Liver (tissue), 9 donors: ENCODE measurements around the gene RAB29. TPM values are rescaled to one million over a fixed set of nuclear protein-coding genes. Genes with fewer than 3 reads are reported as not detected.

Experiments
- DNase-seq: peaks from one replicate; pipeline ENCODE4 v3.0.0-alpha.2; 2017; ENCODE audit warnings: low spot score
- H3K27ac ChIP-seq, 2 donors: one replicate each; pipeline ENCODE4 v1.7.0; 2013; ENCODE audit warnings: inconsistent platforms in 2 of 2, low read length in 2 of 2, control low read depth in 1 of 2, low read depth in 1 of 2, mild to moderate bottlenecking in 1 of 2
- H3K27me3 ChIP-seq, 4 donors: one replicate each; pipeline versions ENCODE4 v1.6.1 to v1.7.0; 2013; ENCODE audit warnings: low read length in 3 of 4, inconsistent platforms in 1 of 4, mild to moderate bottlenecking in 1 of 4, moderate library complexity in 1 of 4; ENCODE audit not compliant: control insufficient read depth in 4 of 4, insufficient read depth in 4 of 4
- H3K36me3 ChIP-seq, 4 donors: one replicate each; pipeline versions ENCODE4 v1.6.1 to v1.7.0; 2013; ENCODE audit warnings: low read length in 3 of 4, mild to moderate bottlenecking in 3 of 4, low read depth in 1 of 4, moderate library complexity in 1 of 4; ENCODE audit not compliant: control insufficient read depth in 4 of 4, insufficient read depth in 3 of 4
- H3K4me1 ChIP-seq, 4 donors: one replicate each; pipeline versions ENCODE4 v1.6.1 to v1.7.0; 2013; ENCODE audit warnings: low read length in 3 of 4, mild to moderate bottlenecking in 3 of 4, moderate library complexity in 1 of 4; ENCODE audit not compliant: control insufficient read depth in 4 of 4, insufficient read depth in 4 of 4
- H3K4me3 ChIP-seq, 3 donors: one replicate each; pipeline versions ENCODE4 v1.6.1 to v1.7.0; 2013; ENCODE audit warnings: low read length in 3 of 3, control low read depth in 1 of 3, low read depth in 1 of 3, mild to moderate bottlenecking in 1 of 3
- H3K9ac ChIP-seq, 2 donors: one replicate each; pipeline ENCODE4 v1.7.0; 2013; ENCODE audit warnings: low read length in 2 of 2, mild to moderate bottlenecking in 2 of 2, moderate library complexity in 2 of 2, control low read depth in 1 of 2, low read depth in 1 of 2
- H3K9me3 ChIP-seq, 4 donors: one replicate each; pipeline versions ENCODE4 v1.6.1 to v1.7.0; 2013; ENCODE audit warnings: low read length in 3 of 4; ENCODE audit not compliant: control insufficient read depth in 4 of 4
- EGR1 ChIP-seq, 2 donors: IDR thresholded peaks; 2 replicates each; pipeline ENCODE4 v1.6.1; 2016 to 2018; ENCODE audit warnings: antibody characterized with exemption in 2 of 2, low read depth in 2 of 2
- FOXA1 ChIP-seq: IDR thresholded peaks from 2 replicates; pipeline ENCODE4 v1.6.1; 2016; ENCODE audit warnings: antibody characterized with exemption
- FOXA2 ChIP-seq: IDR thresholded peaks from 2 replicates; pipeline ENCODE4 v1.6.1; 2016; ENCODE audit warnings: antibody characterized with exemption
- GABPA ChIP-seq, 2 donors: IDR thresholded peaks in 1 of 2; conservative IDR thresholded peaks in 1 of 2; 2 replicates each; pipeline ENCODE4 v1.6.1; 2016; ENCODE audit warnings: antibody characterized with exemption in 2 of 2, mild to moderate bottlenecking in 1 of 2, moderate library complexity in 1 of 2
- HNF4A ChIP-seq, 2 donors: conservative IDR thresholded peaks; 2 replicates each; pipeline ENCODE4 v1.6.1; 2016; ENCODE audit warnings: antibody characterized with exemption in 2 of 2, mild to moderate bottlenecking in 2 of 2
- HNF4G ChIP-seq: IDR thresholded peaks from 2 replicates; pipeline ENCODE4 v1.6.1; 2016; ENCODE audit warnings: antibody characterized with exemption
- NR2F2 ChIP-seq: IDR thresholded peaks from 2 replicates; pipeline ENCODE4 v1.6.1; 2016; ENCODE audit warnings: antibody characterized with exemption
- RAD21 ChIP-seq, 2 donors: IDR thresholded peaks; 2 replicates each; pipeline ENCODE4 v1.6.1; 2016; ENCODE audit warnings: antibody characterized with exemption in 2 of 2, mild to moderate bottlenecking in 2 of 2
- RXRA ChIP-seq, 2 donors: IDR thresholded peaks; 2 replicates each; pipeline ENCODE4 v1.6.1; 2017 to 2018; ENCODE audit warnings: antibody characterized with exemption in 2 of 2, mild to moderate bottlenecking in 1 of 2
- SP1 ChIP-seq: IDR thresholded peaks from 2 replicates; pipeline ENCODE4 v1.6.1; 2018; ENCODE audit warnings: antibody characterized with exemption, mild to moderate bottlenecking
- TAF1 ChIP-seq: conservative IDR thresholded peaks from 2 replicates; pipeline ENCODE4 v1.6.1; 2016; ENCODE audit warnings: antibody characterized with exemption, mild to moderate bottlenecking
- YY1 ChIP-seq: IDR thresholded peaks from 2 replicates; pipeline ENCODE4 v1.6.1; 2016; ENCODE audit warnings: antibody characterized with exemption, mild to moderate bottlenecking
- WGBS: extraction: QIAGEN DNeasy Blood & Tissue Kit; methylation state at CpG from one replicate; pipeline ENCODE4 v1.1.7; 2013; 5-methylcytosine and 5-hydroxymethylcytosine counted together
- polyA plus RNA-seq, 2 donors: library from polyadenylated mRNA; stranded (reverse) in 1 of 2; unstranded in 1 of 2; fragments of 200-250 nt in 1 of 2; fragments of >200 nt in 1 of 2; fragmentation: Nextera tagmentation in 1 of 2; extraction: Ambion mirVana in 1 of 2; gene quantifications; one replicate each; pipeline versions ENCODE4 v1.2.1 to v1.2.3, GENCODE V29; 2013 to 2015
- total RNA-seq, 2 donors: library from RNA; depleted of rRNA; stranded (reverse); fragments of >200 nt; gene quantifications; one replicate each; pipeline ENCODE4 v1.2.3, GENCODE V29; 2014
- TF ChIP-seq, protein P1 (sequence below): IDR thresholded peaks from 2 replicates; pipeline ENCODE4 v1.6.1; 2016; ENCODE audit warnings: antibody characterized with exemption
- TF ChIP-seq, protein P2 (sequence below): fragments of 150-350 bp; IDR thresholded peaks from 2 replicates; pipeline ENCODE4 v1.5.1; 2017; ENCODE audit warnings: improper control_type of control experiment, low read depth, low read length; ENCODE audit not compliant: missing input control
- donor health status: healthy.
- donor health status: healthy.
- donor health status: healthy.
- donor health status: healthy.
- donor health status: healthy.

RAB29 gene
- total and polyA plus RNA-seq, 4 donors: 11.0 to 25.0 (median 16.0) TPM

DNA sequence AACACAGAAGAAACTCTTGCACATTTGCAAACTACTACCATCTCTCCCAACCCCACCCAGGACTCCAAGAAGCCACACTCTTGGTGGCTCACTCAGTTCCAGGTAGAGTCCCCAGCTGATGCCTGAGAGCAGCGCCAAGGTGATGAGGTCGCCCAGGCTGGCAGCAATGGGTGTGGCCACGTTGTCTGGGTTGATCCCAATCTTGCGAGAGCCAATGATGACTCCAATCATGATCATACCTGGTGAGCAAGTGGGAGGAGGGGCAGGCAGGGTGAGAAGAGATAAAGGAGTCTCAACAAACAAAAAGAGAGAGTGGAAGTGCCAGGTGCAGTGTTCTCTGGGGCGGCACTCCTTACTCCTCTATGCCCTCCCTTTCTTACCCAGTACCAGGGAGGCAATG, 23.3 kb upstream of the RAB29 start:
- no peak overlapping the region for H3K4me3 ChIP-seq
- no peaks in the 10 kb centered on the region for H3K9me3 ChIP-seq
- no peak overlapping the region for H3K27ac ChIP-seq
- TF ChIP-seq, protein P1, sequence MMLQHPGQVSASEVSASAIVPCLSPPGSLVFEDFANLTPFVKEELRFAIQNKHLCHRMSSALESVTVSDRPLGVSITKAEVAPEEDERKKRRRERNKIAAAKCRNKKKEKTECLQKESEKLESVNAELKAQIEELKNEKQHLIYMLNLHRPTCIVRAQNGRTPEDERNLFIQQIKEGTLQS: no peak
- no peak for TF ChIP-seq HNF4A (conservative IDR thresholded peaks at IDR 0.05)
- TF ChIP-seq YY1: no peak
- no peak for TF ChIP-seq FOXA1
- no peak for TF ChIP-seq GABPA (IDR thresholded peaks at IDR 0.05 in 1 of 2, conservative IDR thresholded peaks at IDR 0.05 in 1 of 2)
- TF ChIP-seq RXRA (IDR thresholded peaks at IDR 0.05): no peak
- TF ChIP-seq NR2F2: no peak
- H3K36me3 ChIP-seq: peaks cover 0 to 20% (median 5%) of the 10 kb centered on the region in 4 donors
- no peaks in the 10 kb centered on the region for H3K27me3 ChIP-seq
- no peak overlapping the region for H3K9ac ChIP-seq
- DNase-seq: no peak
- 87% methylated on average over 5 of the region's 5 CpGs for WGBS
- H3K4me1 ChIP-seq: no peaks in the 10 kb centered on the region

DNA sequence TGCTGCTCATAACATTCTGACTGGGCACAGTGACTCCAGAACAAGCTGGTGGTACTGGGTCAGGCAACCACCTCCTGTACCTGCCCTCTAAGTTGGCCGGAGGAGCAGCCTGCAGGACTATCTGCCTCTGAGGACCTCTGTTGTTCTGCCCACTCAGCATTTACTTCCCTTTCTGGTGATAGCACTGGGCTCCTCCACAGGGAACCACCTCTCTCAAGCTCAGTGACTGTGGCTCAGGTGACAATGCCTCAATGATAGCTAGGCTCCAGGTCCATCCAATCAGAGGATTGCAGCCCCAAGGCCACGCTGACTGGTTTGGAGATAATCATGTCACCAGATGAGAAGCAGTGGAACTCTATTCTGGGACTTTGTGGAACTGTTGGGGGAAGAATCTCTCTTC, 21.9 kb upstream of the RAB29 start:
- no peak overlapping the region for H3K4me3 ChIP-seq
- WGBS: 95% methylated on average over 2 of the region's 2 CpGs
- no peak for DNase-seq
- peaks cover 0 to 25% (median 7%) of the 10 kb centered on the region in 4 donors for H3K36me3 ChIP-seq
- no peaks in the 10 kb centered on the region for H3K9me3 ChIP-seq
- H3K4me1 ChIP-seq: no peaks in the 10 kb centered on the region
- H3K27ac ChIP-seq: no peak overlapping the region
- H3K9ac ChIP-seq: no peak overlapping the region
- H3K27me3 ChIP-seq: no peaks in the 10 kb centered on the region
- no peak for TF ChIP-seq EGR1 (IDR thresholded peaks at IDR 0.05; ENCODE audit: low read depth in 2 of 2)
- TF ChIP-seq FOXA1: no peak
- no peak for TF ChIP-seq NR2F2
- TF ChIP-seq, protein P2, sequence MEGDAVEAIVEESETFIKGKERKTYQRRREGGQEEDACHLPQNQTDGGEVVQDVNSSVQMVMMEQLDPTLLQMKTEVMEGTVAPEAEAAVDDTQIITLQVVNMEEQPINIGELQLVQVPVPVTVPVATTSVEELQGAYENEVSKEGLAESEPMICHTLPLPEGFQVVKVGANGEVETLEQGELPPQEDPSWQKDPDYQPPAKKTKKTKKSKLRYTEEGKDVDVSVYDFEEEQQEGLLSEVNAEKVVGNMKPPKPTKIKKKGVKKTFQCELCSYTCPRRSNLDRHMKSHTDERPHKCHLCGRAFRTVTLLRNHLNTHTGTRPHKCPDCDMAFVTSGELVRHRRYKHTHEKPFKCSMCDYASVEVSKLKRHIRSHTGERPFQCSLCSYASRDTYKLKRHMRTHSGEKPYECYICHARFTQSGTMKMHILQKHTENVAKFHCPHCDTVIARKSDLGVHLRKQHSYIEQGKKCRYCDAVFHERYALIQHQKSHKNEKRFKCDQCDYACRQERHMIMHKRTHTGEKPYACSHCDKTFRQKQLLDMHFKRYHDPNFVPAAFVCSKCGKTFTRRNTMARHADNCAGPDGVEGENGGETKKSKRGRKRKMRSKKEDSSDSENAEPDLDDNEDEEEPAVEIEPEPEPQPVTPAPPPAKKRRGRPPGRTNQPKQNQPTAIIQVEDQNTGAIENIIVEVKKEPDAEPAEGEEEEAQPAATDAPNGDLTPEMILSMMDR: no peak
- no peak for TF ChIP-seq GABPA (IDR thresholded peaks at IDR 0.05 in 1 of 2, conservative IDR thresholded peaks at IDR 0.05 in 1 of 2)
- no peak for TF ChIP-seq FOXA2
- no peak for TF ChIP-seq HNF4G
- no peak for TF ChIP-seq RXRA (IDR thresholded peaks at IDR 0.05)
- TF ChIP-seq YY1: no peak
- TF ChIP-seq HNF4A (conservative IDR thresholded peaks at IDR 0.05): no peak
- TF ChIP-seq TAF1: no peak
- TF ChIP-seq SP1: no peak

DNA sequence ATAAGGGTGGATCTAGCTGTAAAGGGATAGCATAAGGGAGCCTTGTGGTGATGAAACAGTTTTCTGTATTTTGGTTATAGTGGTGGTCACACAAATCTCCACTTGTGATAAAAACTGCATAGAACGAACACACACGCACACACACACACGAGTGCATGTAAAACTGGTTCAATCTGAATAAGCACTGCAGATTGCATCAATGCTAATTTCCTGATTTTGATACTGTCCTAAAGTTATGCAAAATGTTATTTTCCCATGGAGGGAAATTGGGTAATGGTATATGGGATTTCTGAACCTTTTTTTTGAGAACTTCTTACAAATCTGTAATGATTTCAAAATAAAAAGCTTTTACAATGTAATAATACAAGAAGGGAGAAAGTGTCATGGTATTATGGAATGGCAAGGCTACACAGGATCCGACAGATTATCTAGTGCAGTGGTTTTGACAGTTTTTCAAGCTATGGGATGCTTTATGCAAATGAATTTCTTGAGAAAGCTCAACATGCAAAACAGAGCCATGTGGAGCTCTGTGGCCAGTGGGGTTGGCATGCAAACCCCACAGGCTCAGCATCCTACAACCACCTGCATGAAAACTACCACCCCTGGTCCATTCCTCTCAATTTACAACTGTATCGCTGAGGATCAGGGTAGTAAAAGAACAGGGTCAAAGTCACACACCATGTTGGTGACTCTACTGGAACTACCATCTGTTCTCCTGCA, 18.9 kb upstream of the RAB29 start:
- TF ChIP-seq NR2F2: no peak
- no peak for TF ChIP-seq RAD21 (IDR thresholded peaks at IDR 0.05)
- Histone ChIP-seq H3K9me3 (no peaks in the 10 kb centered on the region), H3K27me3 (no peaks in the 10 kb centered on the region), H3K27ac (no peak overlapping the region), H3K36me3 (peaks cover 0 to 25% (median 7%) of the 10 kb centered on the region in 4 donors), H3K4me1 (no peaks in the 10 kb centered on the region), H3K9ac (no peak overlapping the region), H3K4me3 (no peak overlapping the region)
- 67% methylated on average over 5 of the region's 5 CpGs for WGBS
- DNase-seq: no peak
